ENCODE results near the gene ETV6. TPM values are rescaled to one million over a fixed set of nuclear protein-coding genes. Genes with fewer than 3 reads are reported as not detected.
A peak's percentile ranks its signal among the peaks of the same experiment; 100 is the strongest.

ETV6 gene
- total RNA-seq, 1 donor from 2014 or later = 33.4 TPM

DNA sequence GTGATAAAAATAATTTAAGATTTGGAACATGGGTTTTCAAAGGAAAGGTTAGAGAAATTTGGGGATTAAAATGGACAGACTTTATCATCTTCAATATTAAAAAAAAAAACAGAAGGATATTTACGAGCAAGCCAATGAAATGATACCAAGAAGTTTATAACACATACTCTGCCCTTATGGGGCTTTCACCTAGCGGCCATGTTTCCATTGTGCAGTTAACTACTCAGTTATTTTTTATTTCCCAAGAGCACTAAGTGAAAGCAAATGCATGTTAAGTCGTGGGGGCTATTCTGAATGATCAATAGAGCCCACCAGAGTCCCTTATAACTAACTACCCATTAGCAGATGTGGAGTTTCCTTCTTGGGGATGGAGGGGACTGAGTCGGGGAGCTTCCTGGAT, 53.9 kb downstream of the ETV6 start:
- H3K4me1 Mint-ChIP-seq (ENCODE audit: low read depth) = peaks cover 54% of the 10 kb centered on the region
- H3K9me3 Mint-ChIP-seq (ENCODE audit: low read depth) = no peaks in the 10 kb centered on the region
- peaks cover 2% of the 10 kb centered on the region for H3K36me3 Mint-ChIP-seq (ENCODE audit: low read depth)
- no peaks in the 10 kb centered on the region for H3K27me3 Mint-ChIP-seq (ENCODE audit: low read depth)
- H3K27ac Mint-ChIP-seq (ENCODE audit: unreplicated experiment) = no peak overlapping the region
- DNase-seq (ENCODE audit: low spot score) = no peak
- TF ChIP-seq, protein P1, sequence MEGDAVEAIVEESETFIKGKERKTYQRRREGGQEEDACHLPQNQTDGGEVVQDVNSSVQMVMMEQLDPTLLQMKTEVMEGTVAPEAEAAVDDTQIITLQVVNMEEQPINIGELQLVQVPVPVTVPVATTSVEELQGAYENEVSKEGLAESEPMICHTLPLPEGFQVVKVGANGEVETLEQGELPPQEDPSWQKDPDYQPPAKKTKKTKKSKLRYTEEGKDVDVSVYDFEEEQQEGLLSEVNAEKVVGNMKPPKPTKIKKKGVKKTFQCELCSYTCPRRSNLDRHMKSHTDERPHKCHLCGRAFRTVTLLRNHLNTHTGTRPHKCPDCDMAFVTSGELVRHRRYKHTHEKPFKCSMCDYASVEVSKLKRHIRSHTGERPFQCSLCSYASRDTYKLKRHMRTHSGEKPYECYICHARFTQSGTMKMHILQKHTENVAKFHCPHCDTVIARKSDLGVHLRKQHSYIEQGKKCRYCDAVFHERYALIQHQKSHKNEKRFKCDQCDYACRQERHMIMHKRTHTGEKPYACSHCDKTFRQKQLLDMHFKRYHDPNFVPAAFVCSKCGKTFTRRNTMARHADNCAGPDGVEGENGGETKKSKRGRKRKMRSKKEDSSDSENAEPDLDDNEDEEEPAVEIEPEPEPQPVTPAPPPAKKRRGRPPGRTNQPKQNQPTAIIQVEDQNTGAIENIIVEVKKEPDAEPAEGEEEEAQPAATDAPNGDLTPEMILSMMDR (IDR thresholded peaks at IDR 0.05) = no peak
- H3K4me3 Mint-ChIP-seq (ENCODE audit: unreplicated experiment) = no peak overlapping the region

GRCh38 chr12:11704089-11704488, 54.6 kb downstream of the ETV6 start:
- Mint-ChIP-seq H3K4me1 (ENCODE audit: low read depth) (peaks cover 61% of the 10 kb centered on the region), H3K9me3 (ENCODE audit: low read depth) (no peaks in the 10 kb centered on the region), H3K27ac (ENCODE audit: unreplicated experiment) (no peak overlapping the region), H3K36me3 (ENCODE audit: low read depth) (peaks cover 2% of the 10 kb centered on the region), H3K27me3 (ENCODE audit: low read depth) (no peaks in the 10 kb centered on the region), H3K4me3 (ENCODE audit: unreplicated experiment) (no peak overlapping the region)
- DNase-seq (ENCODE audit: low spot score) = no peak
- TF ChIP-seq, protein P1 (IDR thresholded peaks at IDR 0.05) = no peak

DNA sequence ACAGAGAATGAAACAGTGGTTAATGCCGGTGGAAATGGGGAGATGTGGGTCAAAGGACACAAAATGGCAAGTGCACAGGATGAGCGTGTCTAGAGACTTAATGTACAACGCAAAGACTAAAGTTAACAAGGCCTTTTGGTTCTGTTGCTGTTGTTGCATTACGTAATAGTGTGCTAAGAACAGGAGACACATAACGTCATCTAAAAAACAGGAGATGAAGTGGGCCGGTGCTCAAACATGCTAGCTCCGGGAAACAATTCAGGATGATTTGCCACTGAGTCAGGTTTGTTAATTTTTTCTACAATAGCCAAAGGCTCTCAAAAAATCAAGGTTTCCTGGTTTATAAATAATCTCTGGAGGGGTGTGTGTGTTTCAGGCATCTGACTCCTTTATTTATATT, 55.5 kb downstream of the ETV6 start:
- DNase-seq (ENCODE audit: low spot score) = no peak
- Mint-ChIP-seq H3K4me1 (ENCODE audit: low read depth) (peaks cover 63% of the 10 kb centered on the region), H3K27me3 (ENCODE audit: low read depth) (no peaks in the 10 kb centered on the region), H3K27ac (ENCODE audit: unreplicated experiment) (peak overlapping the region; percentile 9), H3K4me3 (ENCODE audit: unreplicated experiment) (no peak overlapping the region), H3K9me3 (ENCODE audit: low read depth) (no peaks in the 10 kb centered on the region), H3K36me3 (ENCODE audit: low read depth) (peaks cover 2% of the 10 kb centered on the region)
- TF ChIP-seq, protein P1 (IDR thresholded peaks at IDR 0.05) = no peak

DNA sequence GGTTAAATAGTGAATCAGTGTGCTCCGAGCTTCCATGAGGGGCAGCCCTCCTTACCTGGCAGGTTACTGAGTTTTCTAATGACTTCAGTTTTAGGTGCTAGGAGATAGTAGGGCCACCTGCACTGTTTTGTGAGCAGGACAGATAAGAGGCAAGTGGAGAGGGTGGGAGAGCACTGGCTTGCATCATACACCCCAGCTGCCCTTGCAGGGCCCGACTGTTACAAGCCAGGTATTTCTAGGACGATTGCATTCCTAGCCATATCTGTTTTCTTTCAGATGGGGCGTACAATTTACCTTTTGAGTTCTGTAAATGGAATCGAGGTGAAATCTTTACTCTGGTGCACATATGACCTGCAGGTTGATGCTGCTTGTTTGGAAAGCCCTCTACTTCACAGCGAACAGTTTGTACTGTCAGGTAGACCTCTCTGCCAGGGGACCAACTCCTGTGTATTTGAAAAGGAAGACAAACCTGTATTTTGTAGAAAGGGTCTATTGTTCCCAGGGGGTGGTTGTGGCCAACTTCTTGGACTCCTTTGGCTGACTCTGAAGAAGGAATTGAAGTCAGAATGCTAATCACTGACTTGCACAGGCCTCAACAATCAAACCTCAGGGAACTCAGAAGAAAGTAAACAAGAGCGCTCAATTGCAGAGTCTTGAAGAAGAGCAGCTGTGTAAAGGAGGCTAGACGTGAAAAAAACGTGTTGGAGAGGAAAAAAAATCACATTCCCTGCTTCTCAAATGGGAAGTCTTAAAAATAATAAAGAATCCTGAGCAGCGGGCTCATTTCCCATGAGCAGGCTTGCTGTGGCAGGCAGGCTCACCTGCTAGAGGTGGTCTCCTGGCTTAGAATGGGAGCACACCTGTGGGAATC, 57.3 kb downstream of the ETV6 start:
- Mint-ChIP-seq H3K9me3 (ENCODE audit: low read depth) (no peaks in the 10 kb centered on the region), H3K4me1 (ENCODE audit: low read depth) (peaks cover 65% of the 10 kb centered on the region), H3K27ac (ENCODE audit: unreplicated experiment) (peak overlapping the region; percentile 28), H3K36me3 (ENCODE audit: low read depth) (peaks cover 4% of the 10 kb centered on the region), H3K4me3 (ENCODE audit: unreplicated experiment) (no peak overlapping the region), H3K27me3 (ENCODE audit: low read depth) (no peaks in the 10 kb centered on the region)
- DNase-seq (ENCODE audit: low spot score) = no peak
- TF ChIP-seq, protein P1 (IDR thresholded peaks at IDR 0.05) = no peak

DNA sequence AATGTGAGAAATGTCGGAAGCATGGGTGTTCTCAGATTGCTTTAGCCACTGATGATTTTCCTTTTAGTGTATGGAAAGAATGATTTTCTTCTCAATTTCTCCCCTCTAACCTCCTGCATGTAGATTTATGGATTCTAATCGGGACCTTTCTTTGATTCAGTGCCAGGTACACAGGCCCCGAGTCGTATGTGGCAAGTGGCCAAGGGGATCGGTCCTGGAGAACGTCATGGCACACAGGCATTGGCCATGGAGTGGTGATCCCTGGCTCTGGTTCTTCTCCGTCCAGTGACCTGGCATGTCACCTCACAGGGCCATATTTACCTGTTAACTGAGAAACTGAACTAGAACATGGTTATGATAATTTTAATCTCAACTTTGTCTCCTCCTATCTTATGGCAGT, 58.1 kb downstream of the ETV6 start:
- TF ChIP-seq, protein P1 (IDR thresholded peaks at IDR 0.05) = no peak
- H3K27ac Mint-ChIP-seq (ENCODE audit: unreplicated experiment) = peak overlapping the region; percentile 24
- DNase-seq (ENCODE audit: low spot score) = no peak
- H3K4me1 Mint-ChIP-seq (ENCODE audit: low read depth) = peaks cover 69% of the 10 kb centered on the region
- no peaks in the 10 kb centered on the region for H3K9me3 Mint-ChIP-seq (ENCODE audit: low read depth)
- peaks cover 4% of the 10 kb centered on the region for H3K36me3 Mint-ChIP-seq (ENCODE audit: low read depth)
- no peak overlapping the region for H3K4me3 Mint-ChIP-seq (ENCODE audit: unreplicated experiment)
- H3K27me3 Mint-ChIP-seq (ENCODE audit: low read depth) = no peaks in the 10 kb centered on the region
